ENCODE measurements around the gene DLL1.

- TF ChIP-seq POLR2A (IDR thresholded peaks at IDR 0.05): no peak
- TF ChIP-seq, protein P1, sequence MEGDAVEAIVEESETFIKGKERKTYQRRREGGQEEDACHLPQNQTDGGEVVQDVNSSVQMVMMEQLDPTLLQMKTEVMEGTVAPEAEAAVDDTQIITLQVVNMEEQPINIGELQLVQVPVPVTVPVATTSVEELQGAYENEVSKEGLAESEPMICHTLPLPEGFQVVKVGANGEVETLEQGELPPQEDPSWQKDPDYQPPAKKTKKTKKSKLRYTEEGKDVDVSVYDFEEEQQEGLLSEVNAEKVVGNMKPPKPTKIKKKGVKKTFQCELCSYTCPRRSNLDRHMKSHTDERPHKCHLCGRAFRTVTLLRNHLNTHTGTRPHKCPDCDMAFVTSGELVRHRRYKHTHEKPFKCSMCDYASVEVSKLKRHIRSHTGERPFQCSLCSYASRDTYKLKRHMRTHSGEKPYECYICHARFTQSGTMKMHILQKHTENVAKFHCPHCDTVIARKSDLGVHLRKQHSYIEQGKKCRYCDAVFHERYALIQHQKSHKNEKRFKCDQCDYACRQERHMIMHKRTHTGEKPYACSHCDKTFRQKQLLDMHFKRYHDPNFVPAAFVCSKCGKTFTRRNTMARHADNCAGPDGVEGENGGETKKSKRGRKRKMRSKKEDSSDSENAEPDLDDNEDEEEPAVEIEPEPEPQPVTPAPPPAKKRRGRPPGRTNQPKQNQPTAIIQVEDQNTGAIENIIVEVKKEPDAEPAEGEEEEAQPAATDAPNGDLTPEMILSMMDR (IDR thresholded peaks at IDR 0.05): no peak
- TF ChIP-seq POLR2AphosphoS5 (IDR thresholded peaks at IDR 0.05): no peak
- TF ChIP-seq EP300 (IDR thresholded peaks at IDR 0.05): no peak
Measured at GRCh38 chr6:170257376-170257775, 33.5 kb downstream of the DLL1 start.

Measured in suprapubic skin (tissue), 4 donors.